Measurements from ENCODE around the gene LOC128125822.

DNA sequence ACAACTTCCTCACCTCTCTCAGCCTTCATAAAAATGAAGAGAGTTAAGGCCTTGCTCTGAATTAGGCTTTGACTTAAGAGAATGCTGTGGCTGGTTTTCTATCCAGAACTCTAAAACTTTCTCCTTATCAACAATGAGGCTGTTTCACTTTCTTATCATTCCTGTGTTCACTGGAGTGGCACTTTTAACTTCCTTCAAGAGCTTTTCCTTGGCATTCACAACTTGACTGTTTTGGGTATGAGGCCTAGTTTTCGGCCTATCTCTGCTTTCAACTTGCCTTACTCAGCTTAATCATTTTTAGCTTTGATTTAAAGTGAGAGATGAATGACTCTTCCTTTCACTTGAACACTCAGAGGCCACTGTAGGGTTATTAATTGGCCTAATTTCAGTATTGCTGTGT, 4.3 kb upstream of the LOC128125822 start:
- TF ChIP-seq POLR2A (IDR thresholded peaks at IDR 0.05; ENCODE audit: borderline replicate concordance, extremely low read depth, insufficient read depth, insufficient read length) (no peak), EZH2 (IDR thresholded peaks at IDR 0.05) (no peak)
- TF ChIP-seq, protein P1, sequence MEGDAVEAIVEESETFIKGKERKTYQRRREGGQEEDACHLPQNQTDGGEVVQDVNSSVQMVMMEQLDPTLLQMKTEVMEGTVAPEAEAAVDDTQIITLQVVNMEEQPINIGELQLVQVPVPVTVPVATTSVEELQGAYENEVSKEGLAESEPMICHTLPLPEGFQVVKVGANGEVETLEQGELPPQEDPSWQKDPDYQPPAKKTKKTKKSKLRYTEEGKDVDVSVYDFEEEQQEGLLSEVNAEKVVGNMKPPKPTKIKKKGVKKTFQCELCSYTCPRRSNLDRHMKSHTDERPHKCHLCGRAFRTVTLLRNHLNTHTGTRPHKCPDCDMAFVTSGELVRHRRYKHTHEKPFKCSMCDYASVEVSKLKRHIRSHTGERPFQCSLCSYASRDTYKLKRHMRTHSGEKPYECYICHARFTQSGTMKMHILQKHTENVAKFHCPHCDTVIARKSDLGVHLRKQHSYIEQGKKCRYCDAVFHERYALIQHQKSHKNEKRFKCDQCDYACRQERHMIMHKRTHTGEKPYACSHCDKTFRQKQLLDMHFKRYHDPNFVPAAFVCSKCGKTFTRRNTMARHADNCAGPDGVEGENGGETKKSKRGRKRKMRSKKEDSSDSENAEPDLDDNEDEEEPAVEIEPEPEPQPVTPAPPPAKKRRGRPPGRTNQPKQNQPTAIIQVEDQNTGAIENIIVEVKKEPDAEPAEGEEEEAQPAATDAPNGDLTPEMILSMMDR (IDR thresholded peaks at IDR 0.05 in 2 of 3, conservative IDR thresholded peaks at IDR 0.05 in 1 of 3; ENCODE audit: borderline replicate concordance in 1 of 3, insufficient read depth in 1 of 3, low read depth in 2 of 3, low read length in 2 of 3): no peak

Measured in HCT116 (cell line).